HG02884 (cell line): ENCODE measurements around the gene TYW1.
A peak's percentile ranks its signal among the peaks of the same experiment; 100 is the strongest.
"Not testable (repeated sequence)": the region's sequence is repeated elsewhere in the genome, so short reads cannot be mapped to it uniquely, and the experiment has no call there.

Source experiments
- ATAC-seq: cut with Tn5 transposase; IDR thresholded peaks from one replicate; pipeline ENCODE4 v1.9.1; 2021; ENCODE audit warnings: mild to moderate bottlenecking, moderate library complexity; ENCODE audit not compliant: unreplicated experiment

TYW1 gene

DNA sequence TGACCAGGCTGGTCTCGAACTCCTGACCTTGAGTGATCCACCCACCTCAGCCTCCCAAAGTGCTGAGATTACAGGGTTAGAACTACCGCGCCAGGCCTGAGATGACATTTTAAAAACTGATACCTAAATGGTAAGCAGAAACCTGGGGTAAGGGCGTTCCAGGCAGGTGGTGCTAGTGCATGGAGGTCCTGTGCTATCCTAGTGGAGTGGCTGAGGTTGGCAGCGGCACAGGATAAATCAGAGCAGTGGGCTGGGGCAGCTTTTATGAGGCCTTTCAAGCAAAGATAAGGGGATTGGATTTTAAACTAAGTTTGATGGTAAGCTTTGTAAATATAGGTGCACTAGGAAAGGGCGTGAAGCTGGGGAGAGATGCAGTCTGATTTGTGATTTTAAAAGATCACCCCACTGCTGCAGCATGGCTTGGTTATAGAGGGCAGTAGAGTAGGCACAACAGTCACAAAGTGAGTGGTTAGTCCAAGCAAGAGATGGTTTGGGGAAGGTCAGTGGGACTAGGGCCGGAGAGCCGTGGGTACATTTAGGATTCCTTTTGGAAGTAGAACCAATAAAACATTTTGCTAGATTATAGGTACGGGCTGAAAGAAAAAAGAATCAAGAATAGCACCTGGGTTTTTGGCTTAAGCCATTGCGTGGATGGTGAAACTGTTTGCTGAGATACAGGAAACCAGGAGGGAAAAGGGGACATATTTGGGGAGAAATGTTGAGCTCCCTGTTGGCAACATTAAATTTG, 188.5 kb downstream of the TYW1 start:
- ATAC-seq: peak; percentile 18

DNA sequence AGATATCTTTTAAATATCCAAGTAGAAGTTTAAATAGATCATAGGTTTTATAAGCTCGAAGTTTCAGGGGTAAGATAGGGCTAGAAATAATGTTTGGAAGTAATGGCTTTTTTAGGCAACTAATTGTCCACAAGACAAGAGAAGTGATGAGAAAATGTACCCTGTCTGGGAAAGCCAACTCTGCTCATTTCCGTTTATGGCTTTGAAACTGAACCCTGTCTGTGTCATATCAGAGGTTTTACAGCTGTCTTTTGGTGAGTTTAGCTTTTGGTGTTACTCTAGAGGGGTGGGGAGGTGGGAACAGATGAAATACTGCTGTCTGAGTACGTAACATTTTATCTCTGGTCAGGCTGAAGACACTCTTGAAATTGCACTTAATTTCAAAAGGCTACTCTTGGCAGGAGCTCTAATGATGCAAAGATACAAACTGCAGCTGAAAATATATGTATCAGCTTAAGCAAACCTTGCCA, 189.1 kb downstream of the TYW1 start:
- peak; percentile 98 for ATAC-seq

DNA sequence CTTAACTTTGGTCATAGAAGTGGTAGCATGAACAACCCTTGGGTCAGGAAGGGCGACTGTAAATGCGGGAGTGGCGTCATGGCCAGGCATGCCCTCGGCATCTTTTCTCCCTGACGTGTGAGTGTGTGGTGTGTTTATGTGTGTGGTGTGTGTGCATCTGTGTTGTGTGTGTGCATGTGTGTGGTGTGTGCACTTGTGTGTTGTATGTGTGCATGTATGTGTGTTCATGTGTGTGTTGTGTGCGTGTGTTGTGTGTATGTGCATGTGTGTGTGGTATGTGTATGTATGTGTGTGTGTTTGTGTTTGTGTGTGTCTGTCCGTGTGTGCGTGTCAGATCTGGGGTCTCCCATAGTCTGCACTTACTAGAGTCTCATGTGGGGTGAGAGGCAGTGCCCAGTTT, 192.5 kb downstream of the TYW1 start:
- not testable (repeated sequence) for ATAC-seq

DNA sequence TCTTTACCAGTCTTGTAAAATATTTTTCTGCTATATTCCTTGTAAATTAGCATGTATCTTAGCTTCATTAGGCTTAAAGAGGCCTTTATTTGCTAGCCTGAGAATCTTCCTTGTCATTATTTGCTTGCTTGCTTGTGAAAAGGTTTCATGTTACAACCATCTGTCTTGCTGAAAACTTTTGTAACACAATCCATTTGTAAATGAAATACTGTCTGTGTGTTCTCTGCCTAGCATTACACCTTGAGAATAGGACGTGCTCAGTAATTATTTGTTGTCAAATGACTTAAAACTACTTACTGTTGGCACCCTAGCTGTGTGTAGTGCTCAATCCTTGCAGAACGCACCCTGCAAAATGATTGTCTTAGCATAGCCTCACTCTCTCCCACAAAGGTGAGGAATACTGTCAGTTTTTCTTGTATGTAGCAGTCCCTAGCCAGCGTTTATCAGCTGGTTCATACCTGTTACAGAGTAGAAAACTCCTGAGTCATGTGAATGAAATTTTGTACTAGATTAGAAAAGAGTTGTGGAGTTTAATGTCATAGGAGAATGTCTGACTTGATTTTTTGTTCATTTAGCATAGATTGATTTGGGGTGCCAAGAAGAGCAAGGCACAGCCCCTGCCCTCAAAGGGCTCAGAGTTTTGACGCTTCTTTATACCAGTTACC, 193.3 kb downstream of the TYW1 start:
- not testable (repeated sequence) for ATAC-seq

DNA sequence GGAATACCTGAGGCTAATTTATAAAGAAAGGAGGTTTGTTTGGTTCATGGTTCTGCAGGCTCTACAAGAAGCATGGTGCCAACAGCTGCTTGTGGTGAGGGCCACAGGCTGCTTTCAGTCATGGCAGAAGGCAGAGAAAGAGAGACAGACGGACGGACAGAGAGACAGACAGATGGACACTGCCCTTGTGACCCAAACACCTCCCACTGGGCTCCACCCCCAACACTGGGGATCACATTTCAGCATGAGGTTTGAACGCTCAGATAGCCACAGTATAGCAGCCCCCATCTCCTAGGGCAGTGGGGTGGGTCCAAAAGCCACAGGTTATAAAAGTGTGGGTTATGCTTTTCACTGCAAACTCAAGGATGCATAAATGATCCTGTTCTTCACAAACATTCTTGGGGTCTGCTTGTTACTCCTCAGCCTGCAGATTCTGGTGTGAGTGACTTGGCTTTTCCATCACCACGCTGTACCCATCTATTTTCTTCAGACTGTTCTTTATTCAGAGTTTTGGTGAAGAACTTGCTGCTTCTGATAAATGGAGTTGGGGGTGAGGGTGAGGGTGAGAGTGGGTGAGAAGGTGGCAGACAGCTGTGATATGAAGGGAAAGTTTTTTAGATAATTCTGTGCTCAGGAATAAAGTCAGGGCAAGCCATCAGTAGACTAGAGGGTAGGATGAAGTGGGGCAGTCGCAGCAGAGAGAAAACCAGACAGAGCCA, 194.5 kb downstream of the TYW1 start:
- ATAC-seq: not testable (repeated sequence)

DNA sequence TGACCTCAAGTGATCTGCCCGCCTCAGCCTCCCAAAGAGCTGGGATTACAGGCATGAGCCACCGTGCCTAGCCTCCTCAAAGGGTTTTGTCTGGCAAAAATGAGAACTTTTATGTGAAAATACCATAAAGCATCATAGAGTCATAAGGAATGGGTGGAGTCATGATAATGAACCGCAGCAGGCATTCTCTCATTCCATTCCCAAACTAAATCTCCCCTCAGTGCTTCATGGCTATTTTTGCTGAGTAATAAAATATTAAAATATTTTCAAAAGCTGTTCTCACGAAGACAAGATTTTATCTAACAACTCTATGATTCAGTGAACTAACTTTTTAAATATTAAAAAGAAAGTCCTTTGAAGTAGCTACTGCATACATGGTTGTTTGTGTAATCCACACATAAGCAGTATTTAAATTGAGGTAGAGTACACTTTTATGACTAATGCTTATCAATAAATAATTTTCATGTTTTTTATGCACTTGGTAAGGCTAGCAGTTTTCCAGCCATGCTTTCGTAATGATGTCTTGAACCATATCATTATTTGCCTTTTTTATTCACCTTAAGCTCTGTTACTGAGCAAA, 195.6 kb downstream of the TYW1 start:
- ATAC-seq: not testable (repeated sequence)

DNA sequence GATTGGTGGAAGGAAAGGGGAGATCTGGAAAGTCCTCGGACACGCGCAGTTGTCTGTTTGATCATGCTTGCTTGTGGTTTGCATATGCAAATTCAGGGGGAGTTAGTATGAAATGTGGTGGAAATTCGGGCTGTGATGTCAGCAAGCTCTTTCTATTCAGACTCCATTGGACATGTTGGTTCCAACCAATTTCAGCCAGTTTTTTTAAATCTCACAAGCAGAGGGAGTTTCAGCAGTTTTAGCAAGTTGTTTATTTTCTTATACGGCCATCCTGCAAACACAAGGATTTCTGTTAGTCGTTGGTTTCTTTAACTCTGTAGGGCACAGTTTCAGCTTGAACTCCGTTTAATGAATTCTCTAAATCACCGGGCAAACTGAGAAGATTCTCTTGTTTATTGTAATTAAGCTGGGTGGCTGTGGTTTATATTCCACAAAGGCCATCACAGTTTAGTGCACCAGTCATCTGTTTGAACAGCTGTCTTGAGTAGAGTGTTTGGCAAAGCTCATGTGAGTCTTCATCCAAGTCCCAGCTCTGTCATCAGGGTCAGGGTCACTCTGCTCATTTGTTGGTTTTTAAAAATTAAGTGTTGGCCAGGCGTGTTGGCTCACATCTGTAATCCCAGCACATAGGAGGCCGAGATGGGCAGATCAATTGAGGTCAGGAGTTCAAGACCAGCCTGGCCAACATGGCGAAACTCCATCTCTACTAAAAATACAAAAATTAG, 196.4 kb downstream of the TYW1 start:
- ATAC-seq: not testable (repeated sequence)

DNA sequence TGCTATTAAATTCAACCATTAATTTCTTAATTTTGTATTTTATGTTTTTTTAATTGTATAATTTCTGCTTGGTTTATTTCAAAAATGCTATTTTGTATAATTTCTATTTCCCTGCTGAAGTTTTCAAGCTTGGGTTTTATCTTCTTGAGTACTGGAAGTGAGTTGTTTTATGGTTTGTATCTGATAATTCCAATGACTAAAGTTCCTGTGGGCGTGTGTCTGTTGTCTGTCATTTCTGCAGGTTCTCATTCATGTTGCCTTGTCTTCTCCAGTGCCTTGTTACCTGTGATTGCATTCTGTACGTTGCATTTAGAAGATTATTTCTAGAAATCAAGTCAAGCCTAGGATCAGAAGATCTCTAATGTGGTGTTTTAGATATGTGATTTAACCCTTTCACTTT, 199.5 kb downstream of the TYW1 start:
- not testable (repeated sequence) for ATAC-seq

DNA sequence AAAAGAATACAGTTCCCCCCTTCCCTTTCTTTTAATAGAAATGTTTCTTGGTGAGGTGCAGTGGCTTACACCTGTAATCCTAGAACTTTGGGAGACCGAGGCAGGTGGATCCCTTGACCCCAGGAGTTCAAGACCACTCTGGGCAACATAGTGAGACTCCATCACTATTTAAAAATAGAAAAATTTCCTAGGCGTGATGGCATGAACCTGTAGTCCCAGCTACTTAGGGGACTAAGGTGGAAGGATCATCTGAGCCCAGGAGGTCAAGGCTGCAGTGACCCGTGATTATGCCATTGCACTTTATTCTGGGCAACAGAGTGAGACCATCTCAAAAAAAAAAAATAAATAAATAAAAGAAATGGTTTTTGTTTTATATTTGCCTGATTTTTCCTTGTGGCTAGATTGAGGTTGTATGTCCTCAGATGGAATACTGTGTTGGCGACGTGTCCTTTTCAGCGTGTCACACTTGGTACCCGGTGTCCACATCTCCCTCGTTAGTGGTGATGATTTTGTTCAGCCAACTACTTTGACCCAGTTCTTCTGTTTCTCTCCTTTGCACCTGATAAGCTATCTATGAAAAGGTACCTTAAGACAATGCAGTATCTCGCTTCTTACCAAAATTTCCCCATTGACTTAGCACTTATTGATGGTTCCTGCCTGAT, 202.4 kb downstream of the TYW1 start:
- ATAC-seq: not testable (repeated sequence)

DNA sequence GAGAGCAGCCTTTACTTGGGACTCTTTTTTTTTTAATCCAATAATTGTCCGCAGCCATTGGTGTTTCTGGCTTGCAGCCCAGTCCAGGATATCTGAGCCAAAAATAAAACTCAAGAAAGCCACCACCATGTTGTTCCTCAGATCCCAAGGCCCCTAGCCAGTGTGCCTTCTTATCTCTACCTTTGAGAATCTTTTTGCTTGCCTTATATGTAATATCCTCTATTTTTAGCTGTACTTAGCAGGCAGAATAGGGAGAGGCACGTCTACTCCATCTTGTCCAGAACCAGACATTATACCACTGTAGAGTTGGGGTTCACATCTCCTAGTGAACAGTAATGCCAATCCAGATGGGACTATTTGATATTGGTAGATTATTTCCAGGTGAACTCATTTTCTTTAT, 209.1 kb downstream of the TYW1 start:
- not testable (repeated sequence) for ATAC-seq

DNA sequence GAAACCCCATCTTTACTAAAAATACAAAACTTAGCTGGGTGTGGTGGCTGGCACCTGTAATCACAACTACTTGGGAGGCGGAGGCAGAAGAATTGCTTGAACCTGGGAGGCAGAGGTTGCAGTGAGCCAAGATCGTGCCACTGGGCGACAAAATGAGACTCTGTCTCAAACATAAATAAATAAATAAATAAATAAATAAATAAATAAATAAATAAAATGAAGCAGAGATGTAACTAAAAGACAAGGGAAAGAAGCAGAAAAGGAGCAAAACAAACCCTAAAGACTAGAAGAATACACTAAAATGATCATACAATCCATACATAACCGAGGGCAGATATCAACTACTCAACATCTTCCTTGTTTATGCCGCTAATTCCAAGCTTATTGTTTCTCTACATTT, 209.8 kb downstream of the TYW1 start:
- no peak for ATAC-seq

DNA sequence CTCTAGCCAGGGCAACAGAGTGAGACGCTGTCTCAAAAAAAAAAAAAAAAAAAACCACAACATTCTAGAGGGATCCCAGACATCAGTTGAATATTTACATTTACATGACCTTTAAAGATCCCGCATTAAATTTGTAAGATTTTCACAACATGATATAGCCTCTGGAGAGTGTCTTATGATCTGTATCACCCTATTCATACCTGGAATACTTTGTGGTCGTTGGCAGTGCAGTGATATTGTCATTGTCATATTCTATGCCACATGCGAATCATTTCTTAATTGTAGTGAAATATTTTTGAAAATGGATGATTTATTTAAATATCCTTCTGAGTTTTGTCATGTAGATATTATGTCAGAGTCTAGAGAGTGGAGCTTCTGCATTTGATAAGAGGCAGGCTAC, 212.0 kb downstream of the TYW1 start:
- not testable (repeated sequence) for ATAC-seq

DNA sequence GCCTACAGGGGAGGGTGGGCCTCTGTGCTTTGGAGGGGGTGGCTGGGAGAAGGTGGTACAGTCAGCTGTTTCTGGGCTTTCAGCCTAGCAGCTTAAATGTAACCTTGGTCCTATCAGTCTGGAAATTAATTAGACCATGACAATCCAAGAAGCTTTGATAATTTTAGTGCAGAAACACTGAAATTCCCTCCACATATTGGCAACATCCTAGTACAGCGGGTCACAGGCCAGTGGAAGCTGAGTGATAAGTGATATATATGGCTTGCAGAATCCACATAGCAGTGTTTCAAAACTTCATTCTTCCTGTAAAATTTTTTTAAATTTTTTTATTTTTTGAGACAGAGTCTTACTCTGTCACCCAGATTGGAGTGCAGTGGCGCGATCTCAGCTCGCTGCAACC, 212.6 kb downstream of the TYW1 start:
- ATAC-seq: no peak

DNA sequence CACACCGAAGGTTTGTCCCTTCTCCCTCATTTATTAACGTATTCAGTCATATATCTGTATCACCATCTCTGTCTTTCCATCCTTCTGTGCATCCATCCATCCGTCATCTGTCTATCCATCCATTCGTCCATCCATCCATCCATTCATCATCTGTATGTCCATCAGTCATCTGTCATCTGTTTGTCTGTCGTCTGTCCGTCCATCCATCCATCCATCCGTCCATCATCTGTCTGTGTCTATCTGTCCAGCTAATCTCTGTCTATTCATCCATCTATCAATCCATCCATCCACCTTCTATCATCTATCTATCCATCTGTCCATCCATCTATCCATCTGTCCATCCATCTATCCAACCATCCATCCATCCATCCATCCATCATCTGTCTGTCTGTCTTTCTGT, 213.9 kb downstream of the TYW1 start:
- no peak for ATAC-seq

DNA sequence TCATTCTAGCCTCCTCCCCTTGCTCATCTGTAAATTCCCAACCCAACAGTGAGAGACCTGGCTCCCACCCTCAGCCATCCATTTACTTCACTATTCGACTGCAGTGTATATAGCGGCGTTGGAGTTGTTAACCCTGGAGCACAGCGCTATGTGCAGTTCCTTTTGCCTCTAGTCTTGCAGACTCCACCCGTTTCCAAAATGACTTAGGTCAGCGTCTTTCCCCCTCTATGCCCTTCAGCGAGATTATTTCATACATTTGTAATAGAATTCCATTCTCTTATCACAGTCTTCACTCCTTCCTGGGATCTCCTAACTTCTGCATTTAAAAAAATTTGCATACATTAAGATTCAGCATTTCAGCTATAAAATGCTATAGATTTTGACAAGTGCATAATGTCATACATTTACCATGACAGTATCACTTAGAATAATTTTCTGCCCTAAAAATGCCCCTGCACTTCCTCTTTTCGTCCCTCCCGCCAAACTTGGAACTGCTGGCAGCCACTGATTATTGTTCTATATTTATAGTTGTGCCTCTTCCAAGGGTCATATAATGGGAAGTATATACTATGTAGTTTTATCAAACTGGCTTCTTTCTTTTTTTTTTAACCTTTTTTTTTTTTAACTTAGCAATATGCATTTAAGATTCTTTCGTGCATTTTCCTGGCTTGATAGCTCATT, 215.2 kb downstream of the TYW1 start:
- ATAC-seq: not testable (repeated sequence)

DNA sequence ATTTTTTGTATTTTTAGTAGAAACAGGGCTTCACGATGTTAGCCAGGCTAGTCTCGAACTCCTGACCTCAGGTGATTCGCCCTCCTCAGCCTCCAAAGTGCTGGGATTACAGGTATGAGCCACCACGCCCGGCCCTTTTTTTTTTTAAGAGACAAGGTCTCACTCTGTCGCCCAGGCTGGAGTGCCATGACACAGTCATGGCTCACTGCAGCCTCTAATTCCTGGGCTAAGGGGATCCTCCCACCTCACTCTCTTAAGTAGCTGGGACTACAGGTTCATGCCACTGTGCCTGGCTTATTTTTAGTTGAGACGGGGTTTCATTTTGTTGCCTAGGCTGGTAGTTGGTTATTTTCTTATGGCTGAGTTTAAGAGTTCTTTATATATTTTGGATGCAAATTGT, 216.4 kb downstream of the TYW1 start:
- ATAC-seq: not testable (repeated sequence)

DNA sequence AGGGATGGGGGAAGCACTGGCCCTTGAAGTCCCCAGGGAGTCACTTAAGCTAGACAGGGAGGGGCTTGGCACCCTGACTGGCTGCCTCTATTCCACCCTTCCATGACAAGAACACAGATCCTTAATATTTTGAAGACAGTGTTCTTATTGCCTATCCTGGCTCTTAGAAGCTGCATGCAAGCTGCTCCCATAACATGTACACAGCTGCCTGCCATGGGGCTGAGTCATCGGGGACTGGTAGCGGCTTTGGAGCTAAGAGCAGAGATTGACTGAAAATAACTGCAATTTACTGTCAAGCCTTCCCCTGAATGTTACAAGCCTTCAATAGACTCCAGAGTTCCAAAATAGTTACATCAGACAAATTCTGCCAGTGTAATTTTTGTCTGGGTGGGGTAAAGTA, 226.9 kb downstream of the TYW1 start:
- not testable (repeated sequence) for ATAC-seq

DNA sequence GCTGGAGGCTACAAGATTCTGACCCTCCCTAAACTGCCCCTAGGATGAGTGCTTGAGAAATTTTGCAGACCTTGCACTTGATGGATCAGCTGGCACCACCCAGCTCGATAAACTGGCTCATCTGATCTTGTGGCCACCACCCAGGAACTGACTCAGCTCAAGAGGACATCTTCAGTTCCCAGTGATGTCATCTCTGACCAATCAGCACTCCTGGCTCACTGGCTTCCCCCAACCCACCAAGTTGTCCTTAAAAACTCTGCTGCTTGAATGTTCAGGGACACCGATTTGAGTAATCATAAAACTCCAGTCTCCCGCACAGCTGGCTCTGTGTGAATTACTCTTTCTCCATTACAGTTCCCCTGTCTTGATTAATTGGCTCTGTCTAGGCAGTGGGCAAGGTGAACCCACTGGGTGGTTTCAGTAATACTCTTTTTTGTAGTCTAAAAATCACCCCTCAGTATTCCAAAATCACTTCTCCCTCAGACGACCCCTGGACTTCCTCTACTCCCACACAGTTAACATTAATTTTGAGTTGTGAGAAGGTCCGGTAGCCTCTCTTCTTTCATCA, 229.8 kb downstream of the TYW1 start:
- ATAC-seq: not testable (repeated sequence)

DNA sequence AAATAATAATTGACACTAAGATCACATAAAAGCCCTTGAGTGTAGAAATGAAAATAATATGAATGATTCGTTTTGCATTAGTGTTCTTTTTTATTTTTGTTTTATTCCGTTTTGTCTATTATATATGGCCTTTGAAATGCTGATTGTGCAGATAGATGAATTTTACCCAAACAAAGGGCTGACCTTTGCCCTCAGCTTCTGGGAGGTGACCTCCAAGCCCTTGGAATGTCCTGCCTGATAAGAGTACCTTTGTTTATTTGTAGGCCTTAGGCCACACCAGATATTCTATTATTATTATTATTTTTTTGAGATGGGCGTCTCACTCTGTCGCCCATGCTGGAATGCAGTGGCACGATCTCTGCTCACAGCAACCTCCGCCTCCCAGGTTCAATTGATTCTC, 230.3 kb downstream of the TYW1 start:
- ATAC-seq: not testable (repeated sequence)
